Measurements from ENCODE around the gene CCDC134.
A peak's percentile ranks its signal among the peaks of the same experiment; 100 is the strongest.

Gene CCDC134

GRCh38 chr22:41825376-41825775 is 24.9 kb downstream of the CCDC134 start:
- TF ChIP-seq, protein P1, sequence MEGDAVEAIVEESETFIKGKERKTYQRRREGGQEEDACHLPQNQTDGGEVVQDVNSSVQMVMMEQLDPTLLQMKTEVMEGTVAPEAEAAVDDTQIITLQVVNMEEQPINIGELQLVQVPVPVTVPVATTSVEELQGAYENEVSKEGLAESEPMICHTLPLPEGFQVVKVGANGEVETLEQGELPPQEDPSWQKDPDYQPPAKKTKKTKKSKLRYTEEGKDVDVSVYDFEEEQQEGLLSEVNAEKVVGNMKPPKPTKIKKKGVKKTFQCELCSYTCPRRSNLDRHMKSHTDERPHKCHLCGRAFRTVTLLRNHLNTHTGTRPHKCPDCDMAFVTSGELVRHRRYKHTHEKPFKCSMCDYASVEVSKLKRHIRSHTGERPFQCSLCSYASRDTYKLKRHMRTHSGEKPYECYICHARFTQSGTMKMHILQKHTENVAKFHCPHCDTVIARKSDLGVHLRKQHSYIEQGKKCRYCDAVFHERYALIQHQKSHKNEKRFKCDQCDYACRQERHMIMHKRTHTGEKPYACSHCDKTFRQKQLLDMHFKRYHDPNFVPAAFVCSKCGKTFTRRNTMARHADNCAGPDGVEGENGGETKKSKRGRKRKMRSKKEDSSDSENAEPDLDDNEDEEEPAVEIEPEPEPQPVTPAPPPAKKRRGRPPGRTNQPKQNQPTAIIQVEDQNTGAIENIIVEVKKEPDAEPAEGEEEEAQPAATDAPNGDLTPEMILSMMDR (conservative IDR thresholded peaks at IDR 0.05; ENCODE audit: low read depth), result no peak
- CTCF ChIA-PET, result no interaction called here

GRCh38 chr22:41826021-41826420 is 25.5 kb downstream of the CCDC134 start:
- CTCF ChIA-PET, result no interaction called here
- DNase-seq (ENCODE audit: low spot score), result no peak
- POLR2A ChIA-PET (ENCODE audit: low non-redundant PET), result no interaction called here
- TF ChIP-seq, protein P1 (conservative IDR thresholded peaks at IDR 0.05; ENCODE audit: low read depth), result no peak
- H3K27ac ChIP-seq, result peak overlapping the region; percentile 40

More at GRCh38 chr22:41825376-41825775, 24.9 kb downstream of the CCDC134 start:
- DNase-seq (ENCODE audit: low spot score), result no peak
- POLR2A ChIA-PET (ENCODE audit: low non-redundant PET), result no interaction called here
- H3K27ac ChIP-seq, result peak overlapping the region; percentile 40

DNA sequence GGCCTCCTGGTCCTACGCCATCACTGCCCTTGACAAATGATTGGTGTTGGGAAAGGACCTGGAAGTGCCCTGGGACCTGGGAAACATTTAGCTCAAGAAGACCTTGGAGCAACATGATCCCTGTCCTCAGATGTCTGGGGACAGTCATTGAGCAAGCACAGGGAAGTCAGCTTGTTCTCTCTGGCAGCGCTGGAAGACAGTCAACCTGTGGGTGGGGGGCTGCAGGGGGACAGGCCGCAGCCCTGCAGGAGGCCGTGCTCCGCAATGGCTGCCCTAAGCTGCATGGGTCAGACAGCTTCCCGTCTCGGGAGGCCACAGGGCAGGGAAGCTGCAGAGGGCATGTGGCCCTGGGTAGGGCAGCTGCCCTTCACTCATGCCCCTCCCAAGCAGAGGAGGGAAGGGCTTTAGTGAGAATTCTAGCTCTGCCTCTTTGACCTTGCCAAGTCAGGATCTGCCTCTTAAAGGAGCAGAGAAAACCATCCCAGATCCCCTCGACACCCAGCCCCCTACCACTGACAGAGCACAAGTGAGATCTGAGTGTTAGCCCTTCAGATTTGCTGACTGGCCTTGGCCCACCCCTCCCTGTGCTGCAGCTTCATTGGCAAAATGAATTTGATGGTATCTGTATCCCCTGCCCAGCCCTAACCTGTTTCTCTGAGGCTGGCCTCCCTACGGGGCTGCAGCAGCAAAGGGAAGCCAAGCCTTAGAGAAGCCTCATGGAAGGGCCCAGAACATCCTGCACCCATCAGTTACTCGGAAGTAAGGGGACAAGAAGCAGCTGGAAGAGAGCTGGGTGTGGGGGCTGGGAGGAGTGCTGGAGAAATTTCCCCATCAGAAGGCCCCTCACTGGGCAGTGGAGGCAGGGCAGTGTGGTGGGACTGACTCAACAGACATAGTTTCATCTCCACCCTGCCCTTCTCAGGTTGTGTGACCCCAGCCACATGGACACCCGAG is 26.2 kb downstream of the CCDC134 start:
- ChIA-PET POLR2A (ENCODE audit: low non-redundant PET) (no interaction called here), CTCF (no interaction called here)
- TF ChIP-seq, protein P1 (conservative IDR thresholded peaks at IDR 0.05; ENCODE audit: low read depth), result no peak
- DNase-seq (ENCODE audit: low spot score), result no peak
- H3K27ac ChIP-seq, result peak overlapping the region; percentile 40

DNA sequence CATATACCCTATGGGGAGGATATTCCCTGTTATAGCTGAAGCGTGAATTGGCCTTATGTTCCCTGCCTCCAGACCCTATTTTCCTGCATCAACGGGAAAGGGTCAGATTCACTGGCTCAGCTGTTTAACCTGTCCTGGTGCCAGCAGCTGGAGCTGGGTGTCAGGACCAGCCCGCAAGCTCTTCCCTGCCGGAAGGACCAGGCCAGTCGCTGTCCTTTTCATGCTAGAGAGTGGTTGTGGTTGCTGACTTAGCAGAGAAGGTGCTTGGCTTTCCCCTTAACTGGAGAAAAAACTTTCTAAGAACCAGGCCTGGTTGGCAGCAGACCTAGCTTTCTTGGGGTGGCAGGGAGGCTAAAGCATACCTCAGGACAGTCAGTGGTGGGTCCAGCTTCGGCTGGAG is 27.2 kb downstream of the CCDC134 start:
- peak overlapping the region; percentile 40 for H3K27ac ChIP-seq
- no peak for DNase-seq (ENCODE audit: low spot score)
- ChIA-PET POLR2A (ENCODE audit: low non-redundant PET) (no interaction called here), CTCF (interaction anchor here (0.6 kb wide), 1 partner anchor 10 kb away, joined by 3 read pairs; no protein-coding TSS in a partner anchor)
- TF ChIP-seq, protein P1 (conservative IDR thresholded peaks at IDR 0.05; ENCODE audit: low read depth), result no peak

DNA sequence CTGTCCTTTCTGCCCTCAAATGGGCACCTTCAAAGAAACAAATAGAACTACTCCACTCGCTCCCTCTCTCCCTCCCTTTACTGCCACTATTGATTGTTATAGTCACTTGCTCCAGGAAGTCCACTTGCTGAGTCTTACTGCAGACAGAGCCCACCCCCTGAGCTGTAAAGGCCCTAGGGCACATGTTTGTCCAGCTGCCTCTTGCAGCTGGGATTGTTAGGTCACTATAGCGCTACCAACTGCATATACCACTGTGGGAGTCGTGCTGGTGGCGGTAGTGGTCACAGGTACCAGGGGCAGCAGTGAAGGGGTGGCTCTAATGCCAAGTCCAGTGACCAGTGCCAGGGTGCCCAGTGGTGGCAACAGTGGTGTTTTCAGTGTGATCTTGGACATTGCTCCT is 28.0 kb downstream of the CCDC134 start:
- POLR2A ChIA-PET (ENCODE audit: low non-redundant PET), result no interaction called here
- DNase-seq (ENCODE audit: low spot score), result no peak
- CTCF ChIA-PET, result no interaction called here
- H3K27ac ChIP-seq, result peak overlapping the region; percentile 29
- TF ChIP-seq, protein P1 (conservative IDR thresholded peaks at IDR 0.05; ENCODE audit: low read depth), result no peak

DNA sequence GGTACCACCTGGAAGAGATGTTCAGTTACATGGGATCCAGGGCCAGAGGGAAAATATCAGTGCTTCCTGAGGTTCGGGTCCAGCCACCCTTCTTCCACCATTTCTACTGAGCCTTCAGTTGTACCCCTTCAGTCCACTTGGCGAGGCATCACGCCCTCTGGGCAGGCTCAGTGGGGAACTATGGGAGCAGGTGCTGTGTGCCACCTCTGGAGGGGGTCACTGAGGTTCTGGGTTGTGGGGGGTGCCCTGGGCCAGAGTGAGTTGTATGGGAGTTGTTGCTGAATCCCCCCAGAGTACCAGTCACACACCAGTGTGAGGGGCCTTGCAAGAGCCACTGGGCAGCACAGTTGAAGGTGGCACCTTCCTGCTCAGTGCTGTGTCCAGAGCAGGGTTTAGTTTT is 29.7 kb downstream of the CCDC134 start:
- CTCF ChIA-PET, result no interaction called here
- DNase-seq (ENCODE audit: low spot score), result no peak
- H3K27ac ChIP-seq, result peak overlapping the region; percentile 42
- TF ChIP-seq, protein P1 (conservative IDR thresholded peaks at IDR 0.05; ENCODE audit: low read depth), result no peak
- POLR2A ChIA-PET (ENCODE audit: low non-redundant PET), result no interaction called here
